ENCODE data around the gene CHCHD4.

- TF ChIP-seq EZH2 (IDR thresholded peaks at IDR 0.05; ENCODE audit: low read length, unreplicated experiment) (no peak), CTCF (conservative IDR thresholded peaks at IDR 0.05; ENCODE audit: low read depth, low read length) (no peak), EZH2phosphoT487 (IDR thresholded peaks at IDR 0.05; ENCODE audit: borderline replicate concordance, low read length) (no peak)
Measured at GRCh38 chr3:14126887-14127505, 2.3 kb upstream of the CHCHD4 start.

Measured in PC-3 (cell line).